GM18499 (cell line): Measurements from ENCODE around the gene TRIM46.
"Not testable (repeated sequence)": the region's sequence is repeated elsewhere in the genome, so short reads cannot be mapped to it uniquely, and the experiment has no call there.

Source experiments
- ATAC-seq: cut with Tn5 transposase; IDR thresholded peaks from one replicate; pipeline ENCODE4 v1.9.1; 2021; ENCODE audit warnings: moderate number of reproducible peaks; ENCODE audit not compliant: insufficient read depth, unreplicated experiment

Gene TRIM46

DNA sequence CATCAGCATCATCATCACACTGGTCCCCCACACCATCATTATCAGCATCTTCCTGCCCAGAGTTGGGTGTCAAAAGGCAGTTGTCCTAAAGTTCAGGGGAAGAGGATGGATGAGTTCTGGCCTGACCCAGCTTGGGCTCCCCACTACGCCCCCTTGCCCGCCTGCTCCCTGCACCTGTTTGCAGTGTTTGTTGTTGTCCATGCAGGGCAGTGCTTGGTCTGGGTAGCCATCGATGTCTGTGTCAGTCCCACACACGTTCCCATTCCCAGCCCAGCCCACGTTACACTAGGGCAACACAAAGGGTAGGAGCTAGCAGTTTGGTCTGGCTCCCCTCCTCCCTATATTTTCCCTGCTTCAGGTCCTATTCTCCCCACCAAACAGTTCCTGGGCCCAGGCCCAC is 27.3 kb downstream of the TRIM46 start:
- ATAC-seq, result no peak

GRCh38 chr1:155202198-155202597 is 28.5 kb downstream of the TRIM46 start:
- no peak for ATAC-seq

- no peak for ATAC-seq
Observed at GRCh38 chr1:155202731-155203515, 29.3 kb downstream of the TRIM46 start.

- no peak for ATAC-seq
Observed at GRCh38 chr1:155205035-155205434, 31.4 kb downstream of the TRIM46 start.

- ATAC-seq, result no peak
Observed at GRCh38 chr1:155205969-155206593, 32.4 kb downstream of the TRIM46 start.

DNA sequence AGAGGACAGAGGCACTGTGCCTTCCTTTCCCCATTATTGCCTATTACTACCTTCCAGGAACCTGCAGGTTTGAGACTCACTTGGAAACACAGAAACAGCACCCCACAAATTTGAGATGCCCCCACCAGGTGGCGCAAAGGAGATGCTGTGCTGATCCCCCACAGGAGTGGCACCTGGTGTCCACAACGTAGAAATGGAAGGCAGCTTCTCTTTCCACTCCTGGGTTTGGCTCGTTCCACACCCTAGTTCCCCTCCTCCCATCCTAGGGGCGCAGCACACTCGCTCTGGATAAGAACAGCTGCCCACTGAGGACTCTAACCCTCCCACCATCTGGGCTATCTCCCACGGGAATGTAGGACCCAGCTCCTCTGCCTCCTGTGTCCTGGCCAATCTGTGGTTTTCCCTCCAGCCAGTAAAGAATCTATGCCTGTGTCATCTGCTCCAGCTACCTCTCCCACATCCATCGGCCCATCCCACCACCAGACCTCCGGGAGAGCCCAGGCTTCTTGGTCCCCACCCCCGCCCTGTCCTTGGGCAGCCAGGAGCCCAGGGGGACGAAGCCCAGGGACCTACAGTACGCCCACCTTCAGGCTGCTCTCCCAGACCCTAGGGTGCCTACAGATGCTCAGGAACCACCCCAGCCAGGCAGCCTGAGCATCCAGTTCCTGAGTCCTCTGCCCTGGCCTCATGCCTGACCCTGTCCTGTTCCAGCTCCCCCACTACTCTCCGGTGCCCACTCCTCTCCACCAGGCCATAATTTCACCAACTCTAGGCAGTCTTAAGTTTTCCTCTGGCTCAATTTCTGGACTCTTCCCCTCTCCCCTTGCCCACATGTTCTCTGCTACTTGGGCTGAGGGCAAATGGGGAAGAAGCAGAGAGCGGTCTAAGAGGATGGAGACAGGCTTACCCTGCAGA is 33.5 kb downstream of the TRIM46 start:
- no peak for ATAC-seq

- no peak for ATAC-seq
Observed at GRCh38 chr1:155207806-155208540, 34.3 kb downstream of the TRIM46 start, which contains the start of gene THBS3. Gene THBS3, minus strand, starts transcription at chr1:155207897. Its CDS starts 21 bp downstream, at chr1:155207876.

DNA sequence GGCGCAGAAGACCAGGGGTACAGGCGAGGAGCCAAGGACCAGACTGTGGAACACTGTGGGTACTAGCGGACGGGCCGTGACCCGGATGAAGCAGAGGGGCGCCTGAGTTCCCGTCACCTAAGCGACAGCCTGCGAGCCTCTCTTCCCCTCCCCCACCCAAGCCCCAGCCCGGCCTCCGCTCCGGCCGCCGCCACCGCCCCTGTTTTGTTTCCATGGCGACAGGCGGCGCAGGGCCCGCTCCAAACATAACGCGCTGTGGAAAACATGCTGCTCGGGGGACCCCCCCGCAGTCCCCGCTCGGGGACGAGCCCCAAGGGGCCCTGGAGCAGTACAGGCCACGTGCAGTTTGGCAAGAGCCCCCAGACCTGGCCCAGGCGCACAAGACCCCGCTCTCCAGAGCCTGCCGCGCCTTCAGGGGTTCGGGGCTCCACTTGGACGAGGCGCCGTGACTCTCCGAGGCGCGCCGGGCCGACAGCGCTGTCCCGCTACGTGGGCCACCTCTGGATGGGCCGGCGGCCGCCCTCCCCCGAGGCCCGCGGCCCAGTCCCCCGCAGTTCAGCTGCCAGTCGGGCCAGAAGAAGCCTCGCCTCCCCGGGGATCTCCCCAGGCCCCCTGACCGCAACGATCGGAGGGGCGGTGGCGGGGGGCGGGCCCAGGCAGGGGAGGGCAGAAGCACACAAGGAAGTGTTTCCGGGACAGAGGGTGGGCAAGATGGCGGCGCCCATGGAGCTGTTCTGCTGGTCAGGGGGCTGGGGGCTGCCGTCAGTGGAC is 35.1 kb downstream of the TRIM46 start, which contains the start of gene MTX1:
Gene MTX1, plus strand, starts transcription at position 155 of the 771 bp plus-strand sequence. Its CDS starts 110 bp downstream, at position 265.
- no peak for ATAC-seq

DNA sequence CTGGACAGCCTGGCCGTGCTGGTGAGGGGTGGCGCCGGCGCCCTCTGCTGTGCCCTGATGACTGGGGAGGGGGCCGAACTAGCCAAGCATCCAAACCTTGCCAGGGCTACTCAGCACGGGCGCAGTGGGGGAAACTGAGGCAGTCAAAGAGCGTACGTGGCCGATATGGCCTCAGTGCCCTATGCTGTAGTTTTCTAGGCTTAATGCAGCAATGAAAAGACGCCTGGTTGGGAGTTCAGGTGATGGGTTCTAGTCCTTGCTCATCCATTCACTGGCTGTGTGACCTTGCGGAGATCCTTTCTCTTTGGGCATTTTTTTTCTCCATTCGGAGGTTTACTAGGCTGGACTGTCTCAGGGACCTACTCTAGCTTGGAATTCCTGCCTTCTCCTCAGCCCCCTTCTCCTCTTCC is 35.7 kb downstream of the TRIM46 start:
- no peak for ATAC-seq

GRCh38 chr1:155210314-155211104 is 36.9 kb downstream of the TRIM46 start:
- ATAC-seq, result no peak

DNA sequence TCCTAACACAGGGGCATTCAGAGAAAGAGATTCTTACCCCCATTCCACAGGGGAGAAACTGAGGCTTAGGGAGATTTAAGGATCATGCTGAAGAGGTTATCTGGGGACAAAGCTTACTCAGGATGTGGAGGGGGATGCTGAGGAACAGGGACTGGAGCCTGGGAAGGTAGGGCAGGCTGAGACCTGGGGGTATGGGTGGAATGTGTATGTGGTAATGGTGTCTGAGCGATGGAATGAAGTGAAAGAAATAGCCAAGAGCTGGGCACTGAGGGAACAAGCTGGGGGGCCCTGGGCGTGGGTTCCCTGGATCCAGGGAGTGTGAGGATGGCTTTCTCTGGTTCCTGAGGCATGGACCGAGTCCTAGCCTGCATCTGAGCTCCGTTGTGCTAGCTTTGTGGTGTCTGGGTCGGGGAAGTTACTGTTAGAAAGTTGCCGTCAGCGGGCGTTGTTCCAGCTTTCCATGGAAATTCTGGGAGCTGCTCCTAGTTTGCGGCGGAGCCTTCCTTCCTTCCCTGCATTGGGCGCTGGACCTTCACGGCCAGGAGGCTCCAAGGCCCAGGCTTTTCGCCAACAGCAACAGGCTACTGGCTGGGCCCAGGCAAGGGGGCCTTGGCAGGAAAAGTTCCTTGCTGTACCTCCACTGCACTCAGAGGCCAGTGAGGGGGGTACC is 37.9 kb downstream of the TRIM46 start:
- ATAC-seq, result not testable (repeated sequence)

DNA sequence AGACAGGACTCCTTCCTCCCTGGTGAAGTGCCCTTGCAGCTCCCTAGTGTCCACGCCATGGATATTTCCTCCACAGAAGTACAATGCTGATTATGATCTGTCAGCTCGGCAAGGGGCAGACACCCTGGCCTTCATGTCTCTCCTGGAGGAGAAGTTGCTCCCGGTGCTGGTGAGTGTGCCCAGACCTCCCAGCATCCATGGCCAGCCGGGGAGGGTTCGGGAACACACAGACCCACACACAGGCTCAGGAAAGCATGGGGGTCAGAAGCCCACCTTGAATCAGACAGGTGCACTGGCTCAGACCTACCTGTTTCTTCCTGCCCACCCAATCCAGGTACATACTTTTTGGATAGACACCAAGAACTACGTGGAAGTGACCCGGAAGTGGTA is 38.4 kb downstream of the TRIM46 start:
- ATAC-seq, result not testable (repeated sequence)

DNA sequence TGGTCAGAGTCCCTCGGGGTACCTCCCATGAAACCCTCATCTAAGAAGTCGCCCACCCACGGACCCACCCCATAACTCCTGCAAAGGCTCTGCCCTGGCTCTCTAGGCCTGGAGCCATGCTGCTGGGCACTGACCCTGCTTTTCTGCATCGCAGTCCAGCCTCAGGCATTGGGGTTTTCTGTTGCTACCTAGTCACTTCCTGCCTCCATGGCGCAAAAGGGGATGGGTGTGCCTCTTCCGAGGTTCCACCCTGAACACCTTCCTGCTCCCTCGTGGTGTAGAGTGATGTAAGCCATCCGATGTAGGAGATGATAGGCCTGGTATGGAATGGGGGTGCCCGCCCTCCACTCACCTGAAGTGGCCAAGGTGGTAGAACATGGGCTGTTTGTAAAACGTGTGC is 41.1 kb downstream of the TRIM46 start:
- not testable (repeated sequence) for ATAC-seq

DNA sequence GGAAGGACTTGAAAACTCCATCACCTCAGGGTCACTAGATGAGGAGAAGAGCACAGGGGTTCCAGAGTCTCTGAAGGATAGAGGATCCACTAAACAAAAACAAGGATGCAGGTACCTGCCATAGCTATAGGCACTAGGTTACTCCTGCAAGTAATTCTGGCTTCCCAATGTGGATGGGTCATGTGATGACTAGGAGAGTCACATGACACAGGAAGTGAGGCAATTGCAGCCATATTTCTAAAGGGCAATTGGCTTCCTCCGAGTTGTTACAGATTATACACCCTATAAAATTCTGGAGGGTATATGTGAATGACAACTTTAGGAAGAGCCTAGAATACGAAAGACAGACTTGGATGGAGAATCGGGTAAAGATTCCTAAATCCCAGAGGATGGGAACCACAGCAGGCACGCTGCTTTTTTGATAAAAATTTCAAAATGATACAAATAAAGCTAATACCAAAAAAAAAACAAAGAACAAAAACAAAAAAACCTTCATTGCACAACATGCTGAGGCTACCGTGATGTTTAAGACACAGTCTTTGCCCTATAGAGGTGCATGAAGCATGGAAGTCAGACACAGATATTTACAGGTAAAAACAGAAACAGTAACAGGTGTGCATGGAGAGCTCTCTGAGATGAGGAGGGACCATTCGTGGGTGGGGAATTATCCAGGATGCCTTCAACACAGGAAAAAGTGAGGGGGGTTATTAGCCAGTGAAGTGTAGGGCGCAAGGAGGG is 45.4 kb downstream of the TRIM46 start:
- ATAC-seq, result no peak

- no peak for ATAC-seq
Observed at GRCh38 chr1:155219592-155220031, 46.0 kb downstream of the TRIM46 start.

- not testable (repeated sequence) for ATAC-seq
Observed at GRCh38 chr1:155220211-155220965, 46.7 kb downstream of the TRIM46 start.
